GM19452 (cell line): ENCODE results near the gene CPSF4L.
"Not testable (repeated sequence)": the region's sequence is repeated elsewhere in the genome, so short reads cannot be mapped to it uniquely, and the experiment has no call there.

ENCODE experiments used
- ATAC-seq: cut with Tn5 transposase; IDR thresholded peaks from one replicate; pipeline ENCODE4 v1.9.1; 2021; ENCODE audit not compliant: unreplicated experiment

CPSF4L gene, protein sequence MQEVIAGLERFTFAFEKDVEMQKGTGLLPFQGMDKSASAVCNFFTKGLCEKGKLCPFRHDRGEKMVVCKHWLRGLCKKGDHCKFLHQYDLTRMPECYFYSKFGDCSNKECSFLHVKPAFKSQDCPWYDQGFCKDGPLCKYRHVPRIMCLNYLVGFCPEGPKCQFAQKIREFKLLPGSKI

DNA sequence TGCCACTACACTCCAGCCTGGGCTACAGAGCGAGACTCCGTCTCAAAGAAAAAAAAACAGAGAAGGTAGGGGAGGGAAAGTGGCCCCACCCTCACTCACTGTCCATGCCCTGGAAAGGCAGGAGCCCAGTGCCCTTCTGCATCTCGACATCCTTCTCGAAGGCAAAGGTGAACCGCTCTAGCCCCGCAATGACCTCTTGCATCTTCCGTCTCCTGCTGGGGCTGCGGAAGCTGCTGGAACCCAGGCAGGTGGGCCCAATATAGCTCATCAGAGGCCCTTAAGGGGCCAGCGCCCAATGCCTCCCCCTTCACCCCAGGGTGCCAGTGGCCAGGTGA, at the start of gene CPSF4L:
CPSF4L (minus strand) TSS at position 264 of the 335 bp plus-strand sequence; CDS start at position 202, 62 bp downstream.
- no peak for ATAC-seq

DNA sequence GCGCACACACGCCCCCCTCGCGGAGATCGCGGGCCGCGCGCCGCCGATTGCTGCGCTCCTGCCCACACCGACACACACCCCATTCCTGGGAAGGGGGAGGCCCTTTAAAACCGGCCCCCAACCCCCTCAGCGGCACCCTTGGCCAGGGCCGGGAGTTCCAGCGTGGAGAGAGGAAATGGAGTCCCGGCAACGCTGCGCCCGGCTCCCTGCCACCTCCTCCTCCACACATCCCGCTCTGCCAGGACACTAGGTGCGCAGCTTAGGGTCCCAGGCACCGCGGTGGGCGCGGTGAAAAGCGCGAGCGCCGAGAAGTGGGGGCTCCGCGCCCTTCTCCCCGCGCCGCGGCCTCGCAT, 49.7 kb upstream of the CPSF4L start:
- peak; percentile 22 for ATAC-seq

DNA sequence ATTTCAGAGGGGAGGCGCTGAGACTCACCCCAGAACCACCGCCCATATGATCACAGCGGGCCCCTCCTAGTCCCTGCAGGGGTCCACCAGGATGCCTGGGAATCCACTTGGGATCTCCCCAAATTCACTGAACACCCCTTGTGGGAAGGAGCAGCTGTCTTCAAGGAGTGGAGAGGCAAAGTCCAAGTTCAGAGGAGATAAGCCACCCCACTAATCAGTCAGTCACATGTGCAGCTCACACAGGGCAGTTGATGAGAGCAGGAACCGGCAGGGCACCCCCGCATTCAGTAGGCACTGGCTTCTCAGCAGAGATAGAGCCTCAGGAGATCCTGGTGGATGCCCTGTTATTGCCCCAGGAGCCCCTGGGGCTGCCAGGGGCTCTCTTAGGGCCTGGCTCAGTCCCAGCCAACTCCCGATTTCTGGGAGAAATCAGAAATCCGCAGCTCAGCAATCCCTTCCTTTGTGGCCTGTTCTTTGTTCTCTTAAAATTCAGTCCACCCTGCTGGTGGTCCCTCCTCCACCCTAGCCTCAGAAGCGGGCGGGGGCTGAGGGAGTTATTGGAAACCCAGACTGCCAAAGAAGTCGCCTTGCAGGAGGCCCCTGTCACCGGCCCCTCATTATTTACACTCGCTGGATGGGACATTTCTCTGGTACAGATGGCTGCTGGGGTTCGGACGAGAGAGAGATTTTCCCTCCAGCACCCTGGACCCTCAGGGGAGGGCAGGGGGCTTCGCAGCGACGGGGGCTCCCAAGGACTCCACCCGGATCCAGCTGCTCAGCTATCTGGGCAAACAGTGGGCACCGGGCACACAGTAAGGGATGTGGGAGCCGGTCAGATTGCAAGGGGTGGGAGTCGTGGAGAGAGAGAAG, 48.3 kb upstream of the CPSF4L start:
- no peak for ATAC-seq

DNA sequence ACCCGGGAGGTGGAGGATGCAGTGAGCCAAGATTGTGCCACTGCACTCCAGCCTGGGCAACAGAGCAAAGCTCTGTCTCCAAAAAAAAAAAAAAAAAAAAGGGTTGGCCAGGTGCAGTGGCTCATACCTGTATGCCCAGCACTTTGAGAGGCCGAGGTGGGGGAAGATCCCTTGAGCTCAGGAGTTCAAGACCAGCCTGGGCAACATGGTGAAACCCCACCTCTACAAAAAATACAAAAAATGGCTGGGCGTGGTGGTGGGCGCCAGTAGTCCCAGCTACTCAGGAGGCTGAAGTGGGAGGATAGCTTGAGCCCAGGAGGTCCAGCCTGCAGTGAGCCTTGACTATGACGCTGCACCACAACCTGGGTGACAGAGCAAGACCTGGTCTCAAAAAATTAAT, 47.3 kb upstream of the CPSF4L start:
- not testable (repeated sequence) for ATAC-seq

DNA sequence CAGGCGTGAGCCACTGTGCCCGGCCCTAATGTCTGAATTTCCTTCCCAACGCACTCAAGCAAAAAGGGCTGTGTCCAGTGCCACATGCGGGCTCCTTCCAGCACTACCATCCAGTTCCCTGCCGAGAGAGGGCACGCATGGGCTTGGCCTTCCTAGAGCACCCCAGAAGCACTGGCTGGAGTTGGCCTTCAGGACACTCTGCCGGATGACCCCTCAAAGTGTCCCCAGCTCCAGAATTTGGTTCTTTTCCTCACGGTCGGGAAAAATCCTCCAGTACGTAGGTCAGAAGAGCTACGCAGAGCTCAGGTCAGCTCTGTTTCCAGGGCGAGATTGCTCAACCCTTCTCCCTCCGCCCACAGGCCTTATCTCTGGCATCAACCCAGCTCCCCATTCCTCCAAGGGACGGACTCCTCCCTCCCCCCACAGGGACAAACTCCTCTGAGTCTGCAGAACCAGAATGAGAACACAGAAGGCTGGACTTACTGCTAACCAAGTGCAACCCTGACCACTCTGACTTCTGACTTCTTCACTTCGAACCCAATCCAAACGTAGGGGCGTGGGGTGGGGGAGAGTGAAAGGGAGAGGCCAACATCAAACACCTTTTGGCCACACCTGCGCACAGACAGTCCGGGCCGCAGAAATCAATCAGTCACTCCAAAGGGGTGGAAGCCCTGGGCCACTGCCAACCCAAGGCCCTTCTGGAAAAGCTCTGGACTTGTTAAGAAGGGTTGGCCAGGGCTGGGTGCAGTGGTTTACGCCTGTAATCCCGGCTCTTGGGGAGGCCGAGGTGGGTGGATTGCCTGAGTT, 46.5 kb upstream of the CPSF4L start:
- no peak for ATAC-seq

GRCh38 chr17:73307130-73307529, 45.5 kb upstream of the CPSF4L start:
- ATAC-seq: no peak

- no peak for ATAC-seq
Measured at GRCh38 chr17:73305845-73306836, 44.5 kb upstream of the CPSF4L start.

- no peak for ATAC-seq
Measured at GRCh38 chr17:73304971-73305812, 43.5 kb upstream of the CPSF4L start.

GRCh38 chr17:73304438-73304837, 42.8 kb upstream of the CPSF4L start:
- ATAC-seq: no peak

GRCh38 chr17:73302189-73302588, 40.5 kb upstream of the CPSF4L start:
- ATAC-seq: no peak

DNA sequence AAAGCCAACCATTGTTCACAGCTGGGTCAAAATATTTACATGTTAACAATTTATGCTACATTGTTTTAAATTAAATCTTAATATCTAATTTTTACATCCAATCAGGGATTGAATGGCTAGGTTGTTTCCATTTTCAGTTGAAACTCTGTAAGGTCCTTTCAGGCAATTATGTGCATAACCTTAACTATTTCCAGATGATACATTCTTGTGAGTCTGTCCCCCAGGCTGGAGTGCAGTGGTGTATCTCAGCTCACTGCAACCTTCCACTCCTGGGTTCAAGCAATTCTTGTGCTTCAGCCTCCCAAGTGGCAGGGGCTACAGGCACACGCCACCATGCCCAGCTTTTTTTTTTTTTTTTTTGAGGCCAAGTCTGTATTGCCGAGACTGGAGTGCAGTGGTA, 39.7 kb upstream of the CPSF4L start:
- no peak for ATAC-seq

- ATAC-seq: no peak
Measured at GRCh38 chr17:73300392-73300791, 38.7 kb upstream of the CPSF4L start.

GRCh38 chr17:73297934-73298861, 36.5 kb upstream of the CPSF4L start:
- no peak for ATAC-seq

GRCh38 chr17:73293480-73293911, 31.8 kb upstream of the CPSF4L start:
- ATAC-seq: no peak

GRCh38 chr17:73293031-73293430, 31.4 kb upstream of the CPSF4L start:
- ATAC-seq: no peak

DNA sequence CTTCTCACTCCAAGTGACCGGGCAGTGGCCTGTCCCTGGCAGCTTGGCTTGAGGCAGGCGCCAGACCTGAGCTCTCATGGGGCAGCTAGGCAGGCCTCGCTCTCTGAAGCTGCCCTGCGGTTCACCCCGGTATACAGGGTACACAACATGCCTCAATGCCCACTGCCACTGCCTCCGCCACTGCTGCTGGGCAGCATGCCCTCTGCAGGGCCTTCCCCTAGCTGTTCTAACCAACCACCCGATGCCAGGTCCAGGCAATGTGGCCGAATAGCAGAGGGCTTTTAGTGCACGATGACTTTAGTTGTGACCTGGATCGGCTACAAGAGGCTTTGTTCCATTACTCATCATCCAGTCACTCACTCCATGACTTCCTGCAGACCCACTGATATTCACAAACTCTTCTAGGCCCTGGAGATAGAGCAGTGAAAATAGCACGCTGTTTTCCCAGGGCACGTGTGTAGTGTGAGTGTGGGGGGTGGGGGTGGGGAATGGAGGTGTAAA, 30.4 kb upstream of the CPSF4L start:
- no peak for ATAC-seq

DNA sequence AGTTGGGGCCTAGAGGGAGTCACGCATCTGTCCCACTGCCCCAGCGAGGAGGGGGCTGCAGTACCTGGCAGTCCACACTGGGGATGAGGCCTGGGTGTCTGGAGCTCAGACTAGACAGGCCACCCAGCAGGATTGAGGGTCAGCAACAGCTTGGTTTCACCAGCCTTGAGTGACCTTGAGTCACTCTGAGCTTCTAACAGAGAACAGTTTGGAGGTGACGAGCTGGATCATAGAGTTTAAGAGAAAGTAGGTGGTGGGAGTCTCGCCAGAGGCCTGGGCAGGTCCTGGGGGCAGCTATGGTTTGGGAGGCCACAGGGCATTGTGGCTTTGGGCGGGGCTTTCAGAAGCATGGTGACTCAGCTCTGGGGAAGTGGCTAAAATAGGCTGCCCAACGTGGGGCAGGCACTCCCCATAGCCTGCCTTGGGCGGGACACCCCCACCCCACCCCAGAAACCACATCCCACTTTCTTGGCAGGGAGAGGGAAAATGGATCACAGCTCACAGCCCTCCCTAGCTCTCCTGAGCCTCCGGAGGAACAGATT, 29.7 kb upstream of the CPSF4L start:
- peak; percentile 88 for ATAC-seq
